ENCODE results near the gene SNX13.

The SNX13 gene

GRCh38 chr7:17863809-17864143, 76.5 kb downstream of the SNX13 start:
- Mint-ChIP-seq H3K27ac (no peak overlapping the region), H3K27me3 (no peaks in the 10 kb centered on the region), H3K4me3 (no peak overlapping the region), H3K4me1 (no peaks in the 10 kb centered on the region), H3K9me3 (no peaks in the 10 kb centered on the region), H3K36me3 (ENCODE audit: low read depth) (peaks cover 65% of the 10 kb centered on the region)
- ATAC-seq (no peak), DNase-seq (no peak)

DNA sequence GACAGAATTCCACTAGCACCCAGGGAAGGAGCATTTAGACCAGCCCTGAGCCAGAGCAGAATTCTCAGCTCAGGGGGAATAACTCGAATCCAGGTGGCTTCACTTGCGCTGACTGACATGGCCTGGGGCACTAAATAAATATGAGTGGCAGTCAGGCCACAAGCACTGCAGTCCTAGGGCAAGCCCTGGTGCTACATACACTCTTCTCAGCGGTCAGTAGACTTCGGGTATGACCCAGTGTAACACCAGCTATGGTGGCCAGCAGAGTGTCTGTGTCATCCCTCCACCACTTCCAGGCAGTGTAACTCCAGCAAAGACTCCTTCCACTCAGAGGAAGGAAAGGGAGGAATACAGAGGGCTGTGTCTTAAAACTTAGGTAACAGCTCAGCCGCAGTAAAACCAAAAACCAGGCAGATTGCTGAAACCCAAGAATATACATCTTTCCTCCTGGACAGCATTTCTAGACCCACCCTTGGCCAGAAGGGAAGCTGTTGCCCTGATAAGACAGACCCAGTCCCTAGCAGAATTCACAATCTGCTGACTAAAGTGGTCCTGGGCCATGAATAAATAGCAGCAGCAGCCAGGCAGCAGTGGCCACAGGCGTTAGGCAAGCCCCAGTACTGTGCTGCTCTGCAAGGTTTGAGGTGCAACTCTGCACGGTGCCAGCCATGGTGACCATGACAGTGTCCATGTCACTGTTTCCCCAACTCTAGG, 77.0 kb downstream of the SNX13 start:
- Mint-ChIP-seq H3K4me3 (no peak overlapping the region), H3K9me3 (no peaks in the 10 kb centered on the region), H3K27me3 (no peaks in the 10 kb centered on the region), H3K36me3 (ENCODE audit: low read depth) (peaks cover 64% of the 10 kb centered on the region), H3K4me1 (no peaks in the 10 kb centered on the region), H3K27ac (no peak overlapping the region)
- ATAC-seq (no peak), DNase-seq (no peak)

GRCh38 chr7:17856251-17856650, 84.0 kb downstream of the SNX13 start:
- no peaks in the 10 kb centered on the region for H3K27me3 Mint-ChIP-seq
- DNase-seq (no peak), ATAC-seq (no peak)
- H3K27ac Mint-ChIP-seq = no peak overlapping the region
- peaks cover 10% of the 10 kb centered on the region for H3K4me1 Mint-ChIP-seq
- H3K36me3 Mint-ChIP-seq (ENCODE audit: low read depth) = peaks cover 67% of the 10 kb centered on the region
- H3K9me3 Mint-ChIP-seq = peaks cover 14% of the 10 kb centered on the region
- no peak overlapping the region for H3K4me3 Mint-ChIP-seq

DNA sequence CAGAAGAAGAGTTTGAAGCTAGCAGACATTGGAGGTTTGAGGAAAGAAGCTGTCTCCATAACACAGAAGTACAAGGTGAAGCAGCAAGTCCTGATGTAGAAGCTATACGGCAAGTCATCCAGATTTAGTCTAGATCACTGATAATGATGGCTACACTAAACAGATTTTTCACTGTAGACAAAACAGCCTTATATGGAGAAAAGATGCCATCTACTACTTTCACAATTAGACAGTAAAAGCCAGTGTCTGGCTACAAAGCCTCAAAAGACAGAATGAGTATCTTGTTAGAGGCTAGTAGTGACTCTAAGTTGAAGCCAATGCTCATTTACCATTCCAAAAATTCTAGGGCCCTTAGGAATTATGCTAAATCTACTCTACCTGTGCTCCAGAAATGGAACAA, 85.1 kb downstream of the SNX13 start:
- no peak for DNase-seq
- H3K4me3 Mint-ChIP-seq = no peak overlapping the region
- peaks cover 10% of the 10 kb centered on the region for H3K4me1 Mint-ChIP-seq
- H3K27me3 Mint-ChIP-seq = no peaks in the 10 kb centered on the region
- peaks cover 63% of the 10 kb centered on the region for H3K36me3 Mint-ChIP-seq (ENCODE audit: low read depth)
- ATAC-seq = peak; percentile 40
- H3K27ac Mint-ChIP-seq = no peak overlapping the region
- peaks cover 14% of the 10 kb centered on the region for H3K9me3 Mint-ChIP-seq

DNA sequence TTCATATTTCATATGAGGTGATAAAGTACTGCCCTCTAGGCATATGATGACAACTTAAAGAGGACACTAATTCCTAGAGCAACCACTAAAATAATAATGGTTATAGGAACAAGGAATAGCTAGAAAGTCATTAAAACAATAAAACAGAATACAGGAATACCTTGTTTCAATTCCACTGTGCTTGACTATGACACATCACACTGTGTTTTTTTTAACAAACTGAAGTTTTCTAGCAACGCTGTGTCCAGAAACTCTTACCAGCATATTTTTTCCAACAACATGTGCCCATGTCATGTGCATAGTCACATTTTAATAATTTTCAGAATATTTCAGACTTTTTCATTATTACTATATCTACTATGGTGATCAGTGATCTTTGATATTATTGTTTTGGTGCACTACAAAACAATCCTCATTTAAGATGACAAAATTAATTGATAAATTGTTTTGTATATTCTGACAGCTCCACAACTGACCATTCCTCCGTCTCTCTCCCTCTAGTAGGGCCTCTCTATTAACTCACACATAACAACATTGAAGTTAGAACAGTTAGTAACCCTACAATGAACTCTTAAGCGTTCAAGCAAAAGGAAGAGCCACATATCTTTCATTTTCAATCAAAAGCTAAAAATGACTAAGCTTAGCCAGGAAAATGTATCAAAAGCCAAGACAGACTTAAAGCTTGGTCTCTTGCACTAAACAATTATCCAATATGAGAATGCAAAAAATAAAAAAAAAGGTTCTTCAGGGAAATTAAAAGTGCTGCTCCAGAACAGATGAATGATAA, 85.8 kb downstream of the SNX13 start:
- no peak overlapping the region for H3K4me3 Mint-ChIP-seq
- peaks cover 10% of the 10 kb centered on the region for H3K4me1 Mint-ChIP-seq
- peaks cover 56% of the 10 kb centered on the region for H3K36me3 Mint-ChIP-seq (ENCODE audit: low read depth)
- no peak overlapping the region for H3K27ac Mint-ChIP-seq
- no peak for DNase-seq
- no peak for ATAC-seq
- H3K27me3 Mint-ChIP-seq = no peaks in the 10 kb centered on the region
- H3K9me3 Mint-ChIP-seq = peaks cover 14% of the 10 kb centered on the region

DNA sequence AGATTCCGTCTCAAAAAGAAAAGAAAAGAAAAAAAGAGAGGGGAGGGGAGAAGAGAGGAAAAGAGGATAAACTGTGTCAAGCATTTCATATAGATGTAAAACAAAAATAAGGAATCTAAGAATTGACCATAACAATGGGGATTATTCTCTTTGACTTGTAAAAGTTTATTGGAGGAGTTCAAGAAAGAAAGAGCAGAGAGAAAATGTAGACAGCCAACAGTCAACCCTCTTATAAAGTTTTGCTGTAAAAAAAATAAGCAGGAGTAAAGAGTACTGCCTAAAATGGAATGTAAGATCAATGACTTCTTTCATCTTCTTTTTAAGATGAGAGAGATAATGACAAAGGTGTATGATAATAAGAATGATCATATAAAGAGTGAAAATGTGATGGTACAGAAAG, 87.9 kb downstream of the SNX13 start:
- no peak overlapping the region for H3K27ac Mint-ChIP-seq
- H3K4me1 Mint-ChIP-seq = peaks cover 10% of the 10 kb centered on the region
- ATAC-seq (no peak), DNase-seq (no peak)
- H3K9me3 Mint-ChIP-seq = peaks cover 10% of the 10 kb centered on the region
- H3K36me3 Mint-ChIP-seq (ENCODE audit: low read depth) = peaks cover 55% of the 10 kb centered on the region
- H3K27me3 Mint-ChIP-seq = no peaks in the 10 kb centered on the region
- H3K4me3 Mint-ChIP-seq = no peak overlapping the region

DNA sequence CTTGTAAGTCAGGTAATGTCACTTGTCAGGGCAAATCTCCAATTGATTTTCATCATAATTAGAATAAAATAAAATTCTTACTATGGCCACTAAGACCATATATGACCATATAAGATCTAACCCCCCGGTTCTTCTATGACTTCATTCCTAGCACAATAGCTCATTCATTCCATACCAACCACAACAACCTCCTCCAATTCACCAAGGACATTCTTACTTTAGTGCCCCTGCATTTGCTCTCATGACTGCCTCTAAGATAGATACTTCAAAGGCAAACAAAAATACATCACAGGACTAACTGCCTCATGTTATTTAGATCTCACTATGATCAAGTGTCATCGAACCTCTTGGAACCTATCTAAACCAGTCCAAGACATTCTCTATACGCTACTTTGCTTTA, 90.8 kb downstream of the SNX13 start:
- H3K36me3 Mint-ChIP-seq (ENCODE audit: low read depth) = peaks cover 36% of the 10 kb centered on the region
- peaks cover 5% of the 10 kb centered on the region for H3K4me1 Mint-ChIP-seq
- ATAC-seq = no peak
- H3K27me3 Mint-ChIP-seq = no peaks in the 10 kb centered on the region
- no peak overlapping the region for H3K4me3 Mint-ChIP-seq
- H3K27ac Mint-ChIP-seq = no peak overlapping the region
- H3K9me3 Mint-ChIP-seq = no peaks in the 10 kb centered on the region
- no peak for DNase-seq

GRCh38 chr7:17848516-17848915, 91.8 kb downstream of the SNX13 start:
- peaks cover 42% of the 10 kb centered on the region for H3K36me3 Mint-ChIP-seq (ENCODE audit: low read depth)
- no peak overlapping the region for H3K27ac Mint-ChIP-seq
- no peaks in the 10 kb centered on the region for H3K27me3 Mint-ChIP-seq
- peaks cover 14% of the 10 kb centered on the region for H3K4me1 Mint-ChIP-seq
- DNase-seq (no peak), ATAC-seq (no peak)
- no peaks in the 10 kb centered on the region for H3K9me3 Mint-ChIP-seq
- H3K4me3 Mint-ChIP-seq = no peak overlapping the region

DNA sequence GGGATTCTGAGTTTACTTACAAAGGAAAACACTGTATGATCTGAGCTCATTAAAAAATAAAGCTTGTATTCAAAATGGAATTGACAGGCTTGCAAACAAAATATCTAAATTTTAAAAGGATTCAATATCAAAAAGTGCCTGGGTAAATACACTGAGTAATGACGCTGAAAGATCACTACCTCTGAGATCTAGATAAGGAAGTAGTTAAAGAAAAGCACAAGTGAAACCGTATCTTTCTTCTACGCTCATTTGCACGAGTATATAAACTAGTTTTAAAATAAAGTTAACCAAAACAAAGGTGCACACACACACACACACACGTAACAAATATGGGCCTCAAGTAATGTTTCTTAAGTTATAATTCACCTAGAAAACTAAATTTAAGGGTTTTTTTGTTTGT, 93.4 kb downstream of the SNX13 start:
- Mint-ChIP-seq H3K4me3 (no peak overlapping the region), H3K27ac (no peak overlapping the region), H3K4me1 (peaks cover 24% of the 10 kb centered on the region), H3K36me3 (ENCODE audit: low read depth) (peaks cover 46% of the 10 kb centered on the region), H3K27me3 (no peaks in the 10 kb centered on the region), H3K9me3 (no peaks in the 10 kb centered on the region)
- ATAC-seq (no peak), DNase-seq (no peak)

GRCh38 chr7:17845197-17845547, 95.1 kb downstream of the SNX13 start:
- Mint-ChIP-seq H3K4me1 (peaks cover 24% of the 10 kb centered on the region), H3K4me3 (no peak overlapping the region), H3K27ac (no peak overlapping the region), H3K27me3 (no peaks in the 10 kb centered on the region), H3K9me3 (no peaks in the 10 kb centered on the region), H3K36me3 (ENCODE audit: low read depth) (peaks cover 44% of the 10 kb centered on the region)
- ATAC-seq (no peak), DNase-seq (no peak)

DNA sequence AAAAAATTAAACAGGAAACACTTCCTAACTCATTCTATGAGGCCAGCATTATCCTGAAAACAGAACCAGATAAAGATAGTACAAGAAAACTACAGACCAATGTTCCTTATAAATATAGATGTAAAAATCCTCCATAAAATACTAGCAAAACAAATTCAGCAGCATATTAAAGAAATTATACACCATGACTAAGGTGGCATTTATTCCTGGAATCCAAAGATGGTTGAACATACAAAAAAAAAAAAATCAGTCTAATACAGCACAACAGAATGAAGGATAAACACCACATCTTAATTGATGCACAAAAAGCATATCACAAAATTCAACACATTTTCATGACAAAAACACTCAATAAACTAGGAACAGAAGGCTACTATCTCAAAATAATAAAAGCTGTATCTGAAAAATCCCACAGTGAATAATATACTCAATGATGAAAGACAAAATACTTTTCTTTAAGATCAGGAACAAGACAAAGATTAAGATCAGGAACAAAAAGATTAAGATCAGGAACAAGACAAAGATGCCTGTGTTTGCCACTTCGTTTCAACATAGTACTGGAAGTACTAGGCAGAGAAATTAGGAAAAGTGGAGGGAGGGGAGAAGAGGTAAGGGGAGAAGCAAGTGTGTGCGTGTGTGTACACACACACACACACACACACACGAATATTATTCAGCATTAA, 95.6 kb downstream of the SNX13 start:
- H3K4me3 Mint-ChIP-seq = no peak overlapping the region
- H3K27ac Mint-ChIP-seq = no peak overlapping the region
- peaks cover 47% of the 10 kb centered on the region for H3K36me3 Mint-ChIP-seq (ENCODE audit: low read depth)
- H3K9me3 Mint-ChIP-seq = no peaks in the 10 kb centered on the region
- no peak for DNase-seq
- ATAC-seq = no peak
- no peaks in the 10 kb centered on the region for H3K27me3 Mint-ChIP-seq
- peaks cover 24% of the 10 kb centered on the region for H3K4me1 Mint-ChIP-seq

GRCh38 chr7:17844022-17844421, 96.3 kb downstream of the SNX13 start:
- DNase-seq (no peak), ATAC-seq (no peak)
- Mint-ChIP-seq H3K4me1 (peaks cover 24% of the 10 kb centered on the region), H3K9me3 (no peaks in the 10 kb centered on the region), H3K36me3 (ENCODE audit: low read depth) (peaks cover 48% of the 10 kb centered on the region), H3K27me3 (no peaks in the 10 kb centered on the region), H3K4me3 (no peak overlapping the region), H3K27ac (no peak overlapping the region)

DNA sequence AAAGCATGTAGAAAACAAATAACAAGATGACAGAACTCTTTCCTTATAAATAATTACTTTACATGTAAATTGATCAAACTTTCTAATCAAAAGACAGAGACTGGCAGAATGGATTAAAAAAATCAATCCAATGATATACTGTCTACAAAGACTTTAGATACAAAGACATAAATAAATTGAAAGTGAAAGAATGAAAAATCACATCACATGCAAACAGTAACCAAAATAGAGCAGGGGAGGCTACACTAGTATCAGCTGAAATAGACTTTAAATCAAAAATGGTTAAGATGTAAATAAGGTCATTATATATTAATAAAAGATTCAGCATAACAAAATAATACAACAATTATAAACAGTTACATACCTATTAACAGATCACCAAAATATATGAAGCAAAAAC, 97.3 kb downstream of the SNX13 start:
- H3K4me1 Mint-ChIP-seq = peaks cover 24% of the 10 kb centered on the region
- H3K27me3 Mint-ChIP-seq = no peaks in the 10 kb centered on the region
- H3K27ac Mint-ChIP-seq = no peak overlapping the region
- H3K9me3 Mint-ChIP-seq = no peaks in the 10 kb centered on the region
- no peak for ATAC-seq
- no peak overlapping the region for H3K4me3 Mint-ChIP-seq
- H3K36me3 Mint-ChIP-seq (ENCODE audit: low read depth) = peaks cover 49% of the 10 kb centered on the region
- no peak for DNase-seq

GRCh38 chr7:17832820-17833355, 107.4 kb downstream of the SNX13 start:
- H3K9me3 Mint-ChIP-seq = no peaks in the 10 kb centered on the region
- no peak overlapping the region for H3K4me3 Mint-ChIP-seq
- H3K27me3 Mint-ChIP-seq = no peaks in the 10 kb centered on the region
- peaks cover 11% of the 10 kb centered on the region for H3K36me3 Mint-ChIP-seq (ENCODE audit: low read depth)
- DNase-seq (no peak), ATAC-seq (no peak)
- H3K4me1 Mint-ChIP-seq = no peaks in the 10 kb centered on the region
- H3K27ac Mint-ChIP-seq = no peak overlapping the region

- Mint-ChIP-seq H3K9me3 (no peaks in the 10 kb centered on the region), H3K4me3 (no peak overlapping the region), H3K36me3 (ENCODE audit: low read depth) (peaks cover 12% of the 10 kb centered on the region), H3K4me1 (no peaks in the 10 kb centered on the region), H3K27ac (no peak overlapping the region), H3K27me3 (no peaks in the 10 kb centered on the region)
- DNase-seq (no peak), ATAC-seq (no peak)
These were observed 108.1 kb downstream of the SNX13 start for GRCh38 chr7:17832242-17832641.
